Measurements from ENCODE around the gene RNF17. TPM values are rescaled to one million over a fixed set of nuclear protein-coding genes. Genes with fewer than 3 reads are reported as not detected.

Gene RNF17
- total RNA-seq, 8 experiments from 2014 or later = 0.05 to 0.87 TPM; not detected in 6

DNA sequence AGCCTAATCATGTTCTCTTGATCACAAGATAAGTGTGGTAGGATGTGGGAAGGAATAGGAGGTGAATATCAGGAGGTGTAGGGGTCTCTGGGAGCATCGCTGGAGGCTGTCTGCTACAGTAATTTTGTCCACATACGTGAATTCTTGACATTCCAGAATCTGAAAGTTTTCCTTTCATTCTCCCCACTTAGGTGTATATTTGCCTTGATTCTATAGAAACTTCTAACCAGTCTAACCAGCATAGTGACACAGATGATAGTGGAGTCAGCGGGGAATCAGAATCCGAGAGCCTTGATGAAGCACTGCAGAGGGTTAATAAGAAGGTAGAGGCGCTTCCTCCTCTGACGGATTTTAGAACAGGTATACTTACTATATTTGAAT is 106.4 kb downstream of the RNF17 start:
- 42 to 100% (median 95%) methylated on average over 2 to 5 of the region's 6 CpGs; no CpG with 5 or more reads in 2 of the 10 experiments for WGBS, 10 experiments
- ATAC-seq (replicated peaks in 6 of 8) = no peak
- Histone ChIP-seq H3K27ac (no peak overlapping the region), H3K4me1 (replicated peaks in 1 of 2) (no peaks in the 10 kb centered on the region), H3K4me3 (no peak overlapping the region)
- in situ Hi-C loops (cut with MboI; ENCODE audit: low pct_unique_long_range_greater_than_20kb in 2 of 9, low sequenced_read_pairs in 9 of 9, unreplicated experiment in 9 of 9) = no loop called here

DNA sequence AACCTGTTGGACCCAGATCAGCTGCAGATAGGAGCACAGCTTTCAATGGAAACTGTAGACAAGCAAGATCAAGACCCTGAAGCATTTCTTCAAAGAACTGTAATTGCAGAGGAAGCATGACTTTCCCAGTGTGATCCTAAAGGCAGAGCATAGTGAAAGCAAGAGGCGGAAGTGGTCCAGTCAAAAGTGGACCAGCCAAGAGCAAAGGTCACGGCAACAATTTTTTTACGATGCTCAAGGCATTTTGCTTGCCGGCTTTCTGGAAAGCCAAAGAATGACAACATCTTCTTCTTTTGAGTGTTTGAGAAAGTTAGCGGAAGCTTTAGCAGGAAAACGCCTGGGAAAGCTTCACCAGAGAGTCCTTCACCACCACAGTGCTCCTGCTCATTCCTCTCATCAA is 111.6 kb downstream of the RNF17 start:
- no peaks in the 10 kb centered on the region for H3K4me1 ChIP-seq (replicated peaks in 1 of 2)
- no peak overlapping the region for H3K27ac ChIP-seq
- 78 to 92% (median 90%) methylated on average over 2 to 6 of the region's 6 CpGs; no CpG with 5 or more reads in 1 of the 10 experiments for WGBS, 10 experiments
- no peak for ATAC-seq (replicated peaks in 6 of 8)
- in situ Hi-C loops (cut with MboI; ENCODE audit: low pct_unique_long_range_greater_than_20kb in 2 of 9, low sequenced_read_pairs in 9 of 9, unreplicated experiment in 9 of 9) = no loop called here
- no peak overlapping the region for H3K4me3 ChIP-seq

DNA sequence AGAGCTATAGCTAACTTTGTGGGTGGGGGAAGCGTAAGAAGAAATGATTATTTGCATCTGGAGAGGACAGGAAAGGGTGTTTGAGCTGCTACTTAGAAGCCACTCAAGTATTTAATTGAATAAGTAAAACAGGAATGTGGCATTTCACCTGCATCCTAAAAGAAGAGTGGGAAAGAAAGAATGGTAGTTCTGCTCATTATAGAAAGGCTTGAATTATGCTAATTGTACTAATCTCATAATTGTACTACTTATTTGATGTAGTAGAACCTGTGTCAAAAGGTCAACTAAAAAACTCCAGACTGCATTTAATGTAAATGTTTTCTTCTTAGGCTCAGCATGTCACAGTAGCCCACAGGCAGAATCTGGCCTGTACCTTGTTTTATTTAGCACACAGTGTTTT is 113.6 kb downstream of the RNF17 start:
- WGBS, 10 experiments = 22 to 100% (median 83%) methylated on average over 1 of the region's 1 CpG; no CpG with 5 or more reads in 3 of the 10 experiments
- in situ Hi-C loops (cut with MboI; ENCODE audit: low pct_unique_long_range_greater_than_20kb in 2 of 9, low sequenced_read_pairs in 9 of 9, unreplicated experiment in 9 of 9) = no loop called here

DNA sequence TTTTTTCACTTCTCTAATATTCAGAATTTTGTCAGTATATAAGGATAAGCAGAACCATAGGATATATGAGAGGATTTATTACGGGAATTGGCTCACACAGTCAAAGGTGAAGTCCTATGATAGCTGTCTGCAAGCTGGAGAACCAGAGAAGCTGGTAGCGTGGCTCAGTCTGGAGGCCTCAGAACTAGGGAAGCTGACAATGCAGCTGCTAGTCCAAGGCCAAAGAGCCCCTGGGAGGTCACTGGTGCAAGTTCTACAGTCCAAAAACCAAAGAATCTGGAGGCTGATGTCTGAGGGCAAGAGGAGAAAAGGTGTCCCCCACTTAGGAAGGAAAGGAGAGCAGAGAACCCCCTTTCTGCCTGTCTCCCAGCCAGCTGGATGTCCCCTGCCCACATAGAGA is 114.4 kb downstream of the RNF17 start:
- no peak for ATAC-seq (replicated peaks in 6 of 8)
- Histone ChIP-seq H3K27ac (no peak overlapping the region), H3K4me1 (replicated peaks in 1 of 2) (no peaks in the 10 kb centered on the region), H3K4me3 (no peak overlapping the region)
- WGBS, 10 experiments = 40 to 100% (median 100%) methylated on average over 1 to 2 of the region's 2 CpGs; no CpG with 5 or more reads in 3 of the 10 experiments
- in situ Hi-C loops (cut with MboI; ENCODE audit: low pct_unique_long_range_greater_than_20kb in 2 of 9, low sequenced_read_pairs in 9 of 9, unreplicated experiment in 9 of 9) = no loop called here

More for the DNA sequence above, 113.6 kb downstream of the RNF17 start:
- Histone ChIP-seq H3K27ac (no peak overlapping the region), H3K4me3 (no peak overlapping the region), H3K4me1 (replicated peaks in 1 of 2) (no peaks in the 10 kb centered on the region)
- ATAC-seq (replicated peaks in 6 of 8) = no peak

GRCh38 chr13:24882665-24883064 is 118.7 kb downstream of the RNF17 start:
- in situ Hi-C loops (cut with MboI; ENCODE audit: low pct_unique_long_range_greater_than_20kb in 2 of 9, low sequenced_read_pairs in 9 of 9, unreplicated experiment in 9 of 9) = no loop called here
- H3K4me1 ChIP-seq (replicated peaks in 1 of 2) = no peaks in the 10 kb centered on the region
- H3K27ac ChIP-seq = no peak overlapping the region
- WGBS, 10 experiments = 80 to 100% (median 94%) methylated on average over 1 to 2 of the region's 2 CpGs; no CpG with 5 or more reads in 3 of the 10 experiments
- ATAC-seq (replicated peaks in 6 of 8) = no peak
- H3K4me3 ChIP-seq = no peak overlapping the region

- WGBS, 10 experiments = 93 to 100% (median 99%) methylated on average over 1 to 6 of the region's 6 CpGs
- in situ Hi-C loops (cut with MboI; ENCODE audit: low pct_unique_long_range_greater_than_20kb in 2 of 9, low sequenced_read_pairs in 9 of 9, unreplicated experiment in 9 of 9) = no loop called here
- ATAC-seq (replicated peaks in 6 of 8) = no peak
- Histone ChIP-seq H3K4me1 (replicated peaks in 1 of 2) (no peaks in the 10 kb centered on the region), H3K27ac (no peak overlapping the region), H3K4me3 (no peak overlapping the region)
These were observed 123.8 kb downstream of the RNF17 start for GRCh38 chr13:24887759-24888158.

GRCh38 chr13:24888291-24888931 is 124.4 kb downstream of the RNF17 start:
- in situ Hi-C loops (cut with MboI; ENCODE audit: low pct_unique_long_range_greater_than_20kb in 2 of 9, low sequenced_read_pairs in 9 of 9, unreplicated experiment in 9 of 9) = no loop called here

GRCh38 chr13:24890256-24890655 is 126.3 kb downstream of the RNF17 start:
- H3K4me3 ChIP-seq = no peak overlapping the region
- no peaks in the 10 kb centered on the region for H3K4me1 ChIP-seq (replicated peaks in 1 of 2)
- ATAC-seq (replicated peaks in 6 of 8) = no peak
- 78 to 100% (median 94%) methylated on average over 2 to 7 of the region's 7 CpGs; no CpG with 5 or more reads in 1 of the 10 experiments for WGBS, 10 experiments
- in situ Hi-C loops (cut with MboI; ENCODE audit: low pct_unique_long_range_greater_than_20kb in 2 of 9, low sequenced_read_pairs in 9 of 9, unreplicated experiment in 9 of 9) = no loop called here
- H3K27ac ChIP-seq = no peak overlapping the region

More at GRCh38 chr13:24888291-24888931, 124.4 kb downstream of the RNF17 start:
- H3K27ac ChIP-seq = no peak overlapping the region
- H3K4me1 ChIP-seq (replicated peaks in 1 of 2) = no peaks in the 10 kb centered on the region
- ATAC-seq (replicated peaks in 6 of 8) = no peak
- no peak overlapping the region for H3K4me3 ChIP-seq
- WGBS, 10 experiments = 83 to 100% (median 90%) methylated on average over 1 to 3 of the region's 3 CpGs

DNA sequence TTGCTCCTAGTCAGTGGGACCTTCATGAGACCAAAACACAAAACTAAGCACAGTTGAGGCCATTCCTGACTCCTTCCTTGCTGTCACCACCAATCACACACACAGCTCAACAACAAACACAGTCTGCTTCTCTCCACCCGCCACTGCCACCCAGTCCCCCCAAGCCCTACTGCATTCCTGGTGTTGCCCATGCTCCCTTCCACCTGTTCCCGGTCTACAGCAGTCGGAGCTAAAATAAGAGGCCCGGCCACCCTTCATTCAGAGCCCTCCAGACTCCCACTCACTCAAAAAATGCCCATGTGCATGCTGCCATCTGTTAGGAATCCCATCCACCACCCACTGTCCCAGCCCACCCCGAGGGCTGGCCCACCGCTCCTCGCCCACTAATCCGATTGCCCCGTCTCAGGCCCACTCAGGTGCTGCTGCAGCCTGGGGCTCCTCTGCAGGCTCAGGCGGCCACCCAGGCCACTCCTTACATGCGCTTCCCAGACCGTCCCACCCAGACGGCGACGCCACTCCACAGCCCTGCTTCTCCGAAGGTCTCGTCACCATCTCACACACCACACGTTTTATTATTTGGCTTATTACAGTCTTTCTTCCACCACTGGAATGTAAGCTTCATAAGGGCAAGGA is 127.6 kb downstream of the RNF17 start:
- no peak for ATAC-seq (replicated peaks in 6 of 8)
- Histone ChIP-seq H3K4me1 (replicated peaks in 1 of 2) (no peaks in the 10 kb centered on the region), H3K27ac (no peak overlapping the region), H3K4me3 (no peak overlapping the region)
- 87 to 100% (median 100%) methylated on average over 1 to 6 of the region's 18 CpGs; no CpG with 5 or more reads in 5 of the 10 experiments for WGBS, 10 experiments
- in situ Hi-C loops (cut with MboI; ENCODE audit: low pct_unique_long_range_greater_than_20kb in 2 of 9, low sequenced_read_pairs in 9 of 9, unreplicated experiment in 9 of 9) = no loop called here

GRCh38 chr13:24892829-24893228 is 128.9 kb downstream of the RNF17 start:
- 63 to 92% (median 79%) methylated on average over 3 to 7 of the region's 7 CpGs; no CpG with 5 or more reads in 1 of the 10 experiments for WGBS, 10 experiments
- in situ Hi-C loops (cut with MboI; ENCODE audit: low pct_unique_long_range_greater_than_20kb in 2 of 9, low sequenced_read_pairs in 9 of 9, unreplicated experiment in 9 of 9) = no loop called here
- no peak overlapping the region for H3K4me3 ChIP-seq
- no peaks in the 10 kb centered on the region for H3K4me1 ChIP-seq (replicated peaks in 1 of 2)
- no peak for ATAC-seq (replicated peaks in 6 of 8)
- H3K27ac ChIP-seq = no peak overlapping the region

GRCh38 chr13:24893863-24894262 is 129.9 kb downstream of the RNF17 start:
- ATAC-seq (replicated peaks in 6 of 8) = no peak
- H3K4me3 ChIP-seq = no peak overlapping the region
- WGBS, 10 experiments = 83 to 100% (median 93%) methylated on average over 1 to 6 of the region's 12 CpGs; no CpG with 5 or more reads in 6 of the 10 experiments

GRCh38 chr13:24894277-24894971 is 130.5 kb downstream of the RNF17 start:
- no peak for ATAC-seq (replicated peaks in 6 of 8)
- whole genome bisulfite sequencing, 10 experiments = 90 to 100% (median 96%) methylated on average over 2 to 13 of the region's 29 CpGs; no CpG with 5 or more reads in 5 of the 10 experiments
- in situ Hi-C loops (cut with MboI; ENCODE audit: low pct_unique_long_range_greater_than_20kb in 2 of 9, low sequenced_read_pairs in 9 of 9, unreplicated experiment in 9 of 9) = no loop called here
- Histone ChIP-seq H3K4me1 (replicated peaks in 1 of 2) (no peaks in the 10 kb centered on the region), H3K4me3 (no peak overlapping the region), H3K27ac (no peak overlapping the region)

More at GRCh38 chr13:24893863-24894262, 129.9 kb downstream of the RNF17 start:
- in situ Hi-C loops (cut with MboI; ENCODE audit: low pct_unique_long_range_greater_than_20kb in 2 of 9, low sequenced_read_pairs in 9 of 9, unreplicated experiment in 9 of 9) = no loop called here
- H3K27ac ChIP-seq = no peak overlapping the region
- H3K4me1 ChIP-seq (replicated peaks in 1 of 2) = no peaks in the 10 kb centered on the region

GRCh38 chr13:24894972-24895300 is 131.0 kb downstream of the RNF17 start:
- no peak for ATAC-seq (replicated peaks in 6 of 8)
- Histone ChIP-seq H3K4me1 (replicated peaks in 1 of 2) (no peaks in the 10 kb centered on the region), H3K4me3 (no peak overlapping the region), H3K27ac (no peak overlapping the region)
- in situ Hi-C loops (cut with MboI; ENCODE audit: low pct_unique_long_range_greater_than_20kb in 2 of 9, low sequenced_read_pairs in 9 of 9, unreplicated experiment in 9 of 9) = no loop called here
- 80 to 100% (median 93%) methylated on average over 1 to 6 of the region's 28 CpGs; no CpG with 5 or more reads in 7 of the 10 experiments for WGBS, 10 experiments

All from motor neuron (in vitro differentiated cells).